Measurements from ENCODE around the gene KCNK17.

DNA sequence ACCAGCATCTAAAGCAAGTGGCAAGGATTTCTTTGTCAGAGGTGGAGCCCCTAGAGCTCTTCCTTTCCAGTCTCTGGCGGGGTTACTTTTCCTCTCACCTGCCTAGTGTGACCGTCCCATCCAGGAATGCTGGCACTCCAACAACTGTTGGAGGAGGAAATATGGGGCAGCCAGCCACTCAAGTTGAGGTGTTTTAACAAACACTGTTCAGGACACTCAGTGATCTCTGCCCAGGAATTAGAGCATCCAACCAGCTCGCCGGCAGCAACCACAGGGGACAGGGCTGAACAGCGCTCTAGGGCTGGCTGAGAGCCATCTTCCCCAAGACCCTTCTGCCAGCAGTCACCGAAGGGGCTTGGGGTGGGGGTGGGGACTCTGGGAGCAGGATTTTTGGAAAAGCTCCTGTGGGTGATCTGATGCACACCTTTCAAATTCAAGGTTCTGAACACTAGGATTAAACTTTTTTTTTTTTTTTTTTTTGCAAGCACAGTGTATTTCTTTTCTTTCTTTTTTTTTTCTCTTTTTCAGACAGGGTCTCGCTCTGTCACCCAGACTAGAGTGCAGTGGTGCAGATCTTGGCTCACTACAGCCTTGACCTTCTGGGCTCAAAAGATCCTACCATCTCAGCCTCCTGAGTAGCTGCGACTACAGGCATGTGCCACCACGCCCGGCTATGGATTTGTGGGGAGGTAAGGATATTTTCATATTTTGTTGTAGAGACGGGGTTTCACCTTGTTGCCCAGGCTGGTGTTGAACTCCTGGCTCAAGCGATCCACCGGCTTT is 36.7 kb upstream of the KCNK17 start:
- TF ChIP-seq, protein P1, sequence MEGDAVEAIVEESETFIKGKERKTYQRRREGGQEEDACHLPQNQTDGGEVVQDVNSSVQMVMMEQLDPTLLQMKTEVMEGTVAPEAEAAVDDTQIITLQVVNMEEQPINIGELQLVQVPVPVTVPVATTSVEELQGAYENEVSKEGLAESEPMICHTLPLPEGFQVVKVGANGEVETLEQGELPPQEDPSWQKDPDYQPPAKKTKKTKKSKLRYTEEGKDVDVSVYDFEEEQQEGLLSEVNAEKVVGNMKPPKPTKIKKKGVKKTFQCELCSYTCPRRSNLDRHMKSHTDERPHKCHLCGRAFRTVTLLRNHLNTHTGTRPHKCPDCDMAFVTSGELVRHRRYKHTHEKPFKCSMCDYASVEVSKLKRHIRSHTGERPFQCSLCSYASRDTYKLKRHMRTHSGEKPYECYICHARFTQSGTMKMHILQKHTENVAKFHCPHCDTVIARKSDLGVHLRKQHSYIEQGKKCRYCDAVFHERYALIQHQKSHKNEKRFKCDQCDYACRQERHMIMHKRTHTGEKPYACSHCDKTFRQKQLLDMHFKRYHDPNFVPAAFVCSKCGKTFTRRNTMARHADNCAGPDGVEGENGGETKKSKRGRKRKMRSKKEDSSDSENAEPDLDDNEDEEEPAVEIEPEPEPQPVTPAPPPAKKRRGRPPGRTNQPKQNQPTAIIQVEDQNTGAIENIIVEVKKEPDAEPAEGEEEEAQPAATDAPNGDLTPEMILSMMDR (IDR thresholded peaks at IDR 0.05), result no peak
- no peak for TF ChIP-seq ZFX (IDR thresholded peaks at IDR 0.05; ENCODE audit: borderline replicate concordance)
